Activated naive CD8-positive, alpha-beta T cell treated with anti-CD3 and anti-CD28 coated beads for 36 hours (primary cell): ENCODE measurements around the gene HIVEP1. TPM values are rescaled to one million over a fixed set of nuclear protein-coding genes. Genes with fewer than 3 reads are reported as not detected.

ENCODE experiments used
- DNase-seq: peaks from one replicate; pipeline ENCODE4 v3.0.0; 2021
- H3K27ac Mint-ChIP-seq: one replicate; pipeline ENCODE4 v1.8.0; 2022; ENCODE audit warnings: mild to moderate bottlenecking, moderate library complexity, mixed read lengths
- H3K27me3 Mint-ChIP-seq: one replicate; pipeline ENCODE4 v1.8.0; 2022; ENCODE audit warnings: mild to moderate bottlenecking, mixed read lengths
- H3K36me3 Mint-ChIP-seq: one replicate; pipeline ENCODE4 v1.8.0; 2021; ENCODE audit warnings: mild to moderate bottlenecking, mixed read lengths
- H3K4me1 Mint-ChIP-seq: one replicate; pipeline ENCODE4 v1.8.0; 2021; ENCODE audit warnings: mixed read lengths
- H3K4me3 Mint-ChIP-seq: one replicate; pipeline ENCODE4 v1.8.0; 2022; ENCODE audit warnings: mild to moderate bottlenecking, moderate library complexity, mixed read lengths
- H3K9me3 Mint-ChIP-seq: one replicate; pipeline ENCODE4 v1.8.0; 2022; ENCODE audit warnings: mixed read lengths
- total RNA-seq, 2 experiments: library from RNA; stranded (reverse); gene quantifications; one replicate each; pipeline ENCODE4 v1.2.3, GENCODE V29; 2021

HIVEP1 gene
- total RNA-seq, 2 experiments from 2014 or later, result 33.9 to 41.9 TPM

DNA sequence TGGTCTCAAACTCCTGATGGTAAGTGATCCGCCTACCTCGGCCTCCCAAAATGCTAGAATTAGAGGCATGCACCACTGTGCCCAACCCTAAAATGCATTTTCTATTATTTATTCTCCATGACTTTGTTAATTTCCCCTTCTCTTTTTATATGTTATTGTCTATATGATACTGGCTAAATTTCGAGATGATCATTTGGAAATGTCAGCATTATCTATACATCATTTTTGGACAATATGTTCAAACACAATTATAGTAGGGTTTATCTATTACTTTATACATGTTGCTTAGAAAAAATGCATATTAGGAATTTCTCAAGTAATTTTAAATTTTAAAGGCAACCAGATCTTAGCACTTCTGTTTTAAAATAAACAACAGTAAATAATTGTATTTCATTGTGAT is 34.4 kb upstream of the HIVEP1 start:
- Mint-ChIP-seq H3K27me3 (no peaks in the 10 kb centered on the region), H3K27ac (no peak overlapping the region), H3K36me3 (peaks cover 3% of the 10 kb centered on the region), H3K4me1 (peaks cover 26% of the 10 kb centered on the region), H3K9me3 (peaks cover 1% of the 10 kb centered on the region), H3K4me3 (no peak overlapping the region)
- DNase-seq, result no peak

DNA sequence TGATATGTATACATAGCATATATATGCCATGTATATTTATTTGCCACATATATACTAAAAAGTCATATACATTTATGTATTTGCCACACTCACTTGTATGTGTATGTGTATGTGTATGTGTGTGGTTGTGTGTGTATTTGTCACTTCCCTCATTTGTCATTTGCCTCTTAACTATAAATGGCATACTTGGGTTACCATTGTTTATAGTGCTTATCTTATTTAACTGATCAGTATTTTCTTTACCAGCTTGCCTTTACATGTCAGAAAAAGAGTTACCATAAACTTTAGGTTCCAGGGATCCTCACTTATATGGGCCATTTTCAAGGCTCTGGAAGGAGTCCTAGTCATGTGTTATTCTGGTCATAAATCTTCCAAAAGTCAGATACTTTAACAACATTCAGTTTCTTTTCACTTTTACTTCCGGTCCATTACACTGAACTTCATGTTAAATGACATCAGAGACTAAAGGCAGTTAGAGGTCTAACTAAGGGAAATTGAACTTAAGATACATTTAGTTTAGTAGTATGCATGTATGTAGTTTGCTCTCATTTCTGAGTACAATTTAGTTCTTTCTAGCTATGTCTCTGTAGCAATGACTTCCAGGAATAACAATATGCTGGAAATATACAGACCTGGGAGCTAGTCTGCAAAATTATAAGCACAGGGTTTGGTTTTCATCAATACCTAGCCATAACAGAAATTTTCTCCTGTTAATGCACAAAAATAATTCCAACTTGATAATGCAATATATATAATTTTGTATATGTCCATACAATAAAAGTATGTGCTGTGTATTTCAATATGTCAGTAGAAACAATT is 33.7 kb upstream of the HIVEP1 start:
- H3K9me3 Mint-ChIP-seq, result peaks cover 1% of the 10 kb centered on the region

DNA sequence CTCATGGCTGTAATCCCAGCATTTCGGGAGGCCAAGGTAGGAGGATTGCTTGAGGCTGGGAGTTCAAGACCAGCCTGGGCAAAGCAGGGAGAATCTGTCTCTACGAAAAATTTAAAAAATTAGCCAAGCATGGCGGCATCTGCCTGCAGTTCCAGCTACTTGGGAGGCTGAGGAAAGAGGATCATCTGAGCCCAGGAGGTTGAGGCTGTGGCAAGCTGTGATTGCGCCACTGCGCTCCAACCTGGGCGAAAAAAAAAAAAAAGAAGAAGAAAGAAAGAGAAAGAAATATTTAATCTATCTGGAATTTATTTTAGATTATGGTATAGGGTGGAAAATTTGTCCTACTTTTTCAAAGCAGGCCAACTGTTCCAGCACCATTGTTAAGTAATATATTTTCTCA is 32.2 kb upstream of the HIVEP1 start:
- peaks cover 25% of the 10 kb centered on the region for H3K4me1 Mint-ChIP-seq
- no peak overlapping the region for H3K4me3 Mint-ChIP-seq
- no peak overlapping the region for H3K27ac Mint-ChIP-seq
- no peaks in the 10 kb centered on the region for H3K27me3 Mint-ChIP-seq
- H3K9me3 Mint-ChIP-seq, result peaks cover under 1% of the 10 kb centered on the region
- DNase-seq, result no peak
- peaks cover 3% of the 10 kb centered on the region for H3K36me3 Mint-ChIP-seq

More for the DNA sequence above, 33.7 kb upstream of the HIVEP1 start:
- Mint-ChIP-seq H3K27me3 (no peaks in the 10 kb centered on the region), H3K4me3 (no peak overlapping the region), H3K27ac (peak overlapping the region; percentile 58), H3K36me3 (peaks cover 3% of the 10 kb centered on the region), H3K4me1 (peaks cover 28% of the 10 kb centered on the region)
- DNase-seq, result no peak

DNA sequence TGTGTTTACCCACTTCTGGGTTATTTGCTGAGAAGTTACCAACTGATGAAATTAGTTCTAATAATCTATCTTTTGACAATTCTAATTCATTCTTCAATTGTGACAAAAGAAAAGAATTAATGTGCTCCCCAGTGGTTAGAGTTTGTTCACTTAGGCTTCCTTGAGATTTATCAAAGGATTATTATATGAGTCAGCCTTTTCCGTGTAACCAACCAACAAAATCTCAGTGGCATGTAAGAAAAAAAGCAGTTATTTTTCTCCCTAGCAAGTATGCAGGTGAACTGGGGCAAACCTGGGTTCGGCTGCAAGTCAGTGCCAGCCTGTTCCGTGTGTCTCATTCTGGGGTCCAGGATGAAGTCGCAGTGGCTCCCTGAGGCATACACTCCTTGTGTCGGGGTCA is 28.8 kb upstream of the HIVEP1 start:
- no peaks in the 10 kb centered on the region for H3K36me3 Mint-ChIP-seq
- peaks cover 7% of the 10 kb centered on the region for H3K4me1 Mint-ChIP-seq
- H3K9me3 Mint-ChIP-seq, result no peaks in the 10 kb centered on the region

DNA sequence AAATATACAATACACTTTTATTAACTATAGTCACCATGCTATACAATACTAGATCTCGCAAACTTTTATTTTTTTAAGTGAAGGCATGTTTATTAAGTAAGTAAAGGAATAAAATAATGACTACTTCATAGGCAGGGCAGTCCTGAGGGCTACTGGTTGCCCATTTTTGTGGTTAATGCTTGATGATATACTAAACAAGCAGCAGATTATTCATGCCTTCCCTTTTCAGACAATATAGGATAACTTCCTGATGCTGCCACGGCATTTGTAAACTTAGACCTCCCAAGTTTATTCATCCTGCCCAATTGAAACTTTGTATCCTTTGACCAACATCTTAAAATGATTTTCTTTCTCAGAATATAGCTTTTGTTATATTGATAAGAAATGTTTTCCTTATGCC is 24.7 kb upstream of the HIVEP1 start:
- no peaks in the 10 kb centered on the region for H3K9me3 Mint-ChIP-seq
- H3K4me3 Mint-ChIP-seq, result no peak overlapping the region

More for the DNA sequence above, 28.8 kb upstream of the HIVEP1 start:
- no peak for DNase-seq
- no peak overlapping the region for H3K27ac Mint-ChIP-seq
- H3K27me3 Mint-ChIP-seq, result no peaks in the 10 kb centered on the region
- no peak overlapping the region for H3K4me3 Mint-ChIP-seq

DNA sequence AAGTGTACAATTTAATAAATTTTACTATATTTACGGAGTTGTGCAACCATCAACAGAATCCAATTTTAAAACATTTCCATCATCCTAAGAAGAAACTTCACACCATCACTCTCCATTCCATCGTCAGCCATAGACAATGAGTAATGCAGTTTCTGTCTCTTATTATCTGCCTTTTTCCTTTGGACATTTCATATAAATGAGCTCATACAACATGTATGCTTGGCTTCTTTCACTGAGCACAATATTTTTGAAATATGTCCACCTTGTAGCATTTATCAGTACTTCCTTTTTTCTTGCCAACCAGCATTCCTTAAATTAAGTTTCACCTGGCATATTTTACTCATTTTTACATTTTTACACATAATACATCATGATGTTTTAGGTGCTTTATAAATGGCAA is 22.7 kb upstream of the HIVEP1 start:
- Mint-ChIP-seq H3K36me3 (no peaks in the 10 kb centered on the region), H3K27me3 (no peaks in the 10 kb centered on the region), H3K4me1 (peaks cover 5% of the 10 kb centered on the region), H3K27ac (no peak overlapping the region), H3K9me3 (no peaks in the 10 kb centered on the region), H3K4me3 (no peak overlapping the region)
- no peak for DNase-seq

More for the DNA sequence above, 24.7 kb upstream of the HIVEP1 start:
- Mint-ChIP-seq H3K4me1 (peaks cover 5% of the 10 kb centered on the region), H3K36me3 (no peaks in the 10 kb centered on the region), H3K27me3 (no peaks in the 10 kb centered on the region), H3K27ac (no peak overlapping the region)
- no peak for DNase-seq

DNA sequence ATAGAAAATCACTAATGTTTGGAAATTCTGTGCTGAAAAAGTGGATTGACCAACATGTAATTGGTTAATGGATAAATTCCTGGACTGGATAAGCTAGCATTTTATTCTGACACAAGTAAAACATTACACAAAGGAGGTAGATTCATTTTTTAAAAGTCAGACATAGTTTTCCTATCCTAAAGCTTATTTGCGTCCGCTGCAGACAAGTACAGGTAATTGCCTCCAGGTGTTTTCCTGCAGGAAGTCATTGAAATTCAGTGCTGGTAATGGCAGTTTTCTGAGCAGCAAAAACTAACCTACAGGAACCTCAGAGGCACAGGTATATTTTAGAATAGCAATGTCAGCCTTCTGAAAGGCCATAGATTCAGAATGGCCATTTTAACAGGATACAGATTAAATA is 20.0 kb upstream of the HIVEP1 start:
- Mint-ChIP-seq H3K27me3 (no peaks in the 10 kb centered on the region), H3K36me3 (no peaks in the 10 kb centered on the region), H3K4me1 (peaks cover 9% of the 10 kb centered on the region), H3K27ac (no peak overlapping the region), H3K9me3 (no peaks in the 10 kb centered on the region), H3K4me3 (no peak overlapping the region)
- DNase-seq, result no peak

DNA sequence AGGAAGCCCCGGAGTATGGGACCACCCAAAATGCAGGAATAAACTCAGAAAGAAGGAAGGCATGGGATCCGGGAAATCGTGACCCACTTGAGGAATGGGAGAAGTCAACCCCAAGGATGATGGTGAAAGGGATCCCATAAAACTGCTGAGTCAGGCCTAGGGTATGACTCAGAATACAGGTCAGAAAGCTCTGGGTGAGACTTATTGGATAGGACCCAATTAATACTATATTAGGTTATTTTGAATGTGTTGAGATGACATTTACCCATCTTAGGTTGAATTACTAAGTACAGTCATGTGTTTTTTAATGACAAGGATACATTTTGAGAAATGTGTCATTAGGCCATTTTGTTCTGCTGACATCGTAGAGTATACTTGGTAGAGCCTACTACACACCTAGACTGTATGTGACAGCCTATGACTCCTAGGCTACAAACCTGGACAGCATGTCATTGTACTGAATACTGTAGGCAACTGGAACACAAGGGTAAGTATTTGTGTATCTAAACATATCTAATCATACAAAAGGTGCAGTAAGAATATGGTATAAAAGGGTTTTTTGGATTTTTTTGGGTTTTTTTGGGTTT is 17.1 kb upstream of the HIVEP1 start:
- Mint-ChIP-seq H3K4me1 (peaks cover 10% of the 10 kb centered on the region), H3K27ac (no peak overlapping the region), H3K36me3 (no peaks in the 10 kb centered on the region), H3K9me3 (no peaks in the 10 kb centered on the region), H3K27me3 (no peaks in the 10 kb centered on the region), H3K4me3 (no peak overlapping the region)
- DNase-seq, result no peak

DNA sequence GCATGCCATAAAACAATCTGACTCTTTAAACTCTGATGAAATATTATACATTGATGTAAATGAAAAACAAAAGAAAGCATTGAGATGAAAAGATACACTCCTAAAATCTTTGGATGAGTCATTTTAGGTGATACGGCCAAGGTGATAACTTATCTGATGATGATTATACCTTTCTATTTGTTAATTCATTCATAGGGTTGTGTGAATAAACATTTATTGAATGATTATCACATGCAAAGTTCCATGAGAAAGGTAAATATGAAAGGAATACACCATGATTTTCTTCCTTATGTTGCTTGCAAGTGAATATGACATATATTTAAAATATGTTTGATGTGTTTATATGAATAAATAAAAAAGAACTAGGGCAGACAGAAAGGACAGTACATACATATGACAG is 15.4 kb upstream of the HIVEP1 start:
- H3K27ac Mint-ChIP-seq, result no peak overlapping the region
- H3K27me3 Mint-ChIP-seq, result no peaks in the 10 kb centered on the region

DNA sequence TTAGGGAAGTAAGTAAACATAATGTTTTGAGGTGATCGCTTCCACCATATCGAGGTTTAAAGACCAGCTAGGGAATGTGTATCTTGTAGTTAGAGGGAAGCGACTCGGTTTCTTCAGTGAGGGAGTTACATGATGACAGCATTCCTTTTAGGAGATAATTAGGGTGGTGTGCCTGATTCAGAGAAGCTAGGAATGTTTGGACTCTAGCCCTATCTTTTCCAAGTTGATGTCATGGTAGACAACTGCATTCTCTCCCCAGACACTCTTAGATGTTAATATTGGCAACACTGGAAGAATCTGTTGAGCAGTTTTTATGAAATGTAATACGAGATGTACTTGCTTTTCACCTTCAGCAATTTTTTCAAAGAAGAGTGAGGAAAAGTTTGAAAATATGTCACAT is 12.9 kb upstream of the HIVEP1 start:
- Mint-ChIP-seq H3K4me1 (peaks cover 12% of the 10 kb centered on the region), H3K4me3 (no peak overlapping the region), H3K27me3 (no peaks in the 10 kb centered on the region), H3K27ac (no peak overlapping the region), H3K9me3 (no peaks in the 10 kb centered on the region), H3K36me3 (no peaks in the 10 kb centered on the region)
- no peak for DNase-seq

More for the DNA sequence above, 15.4 kb upstream of the HIVEP1 start:
- Mint-ChIP-seq H3K36me3 (no peaks in the 10 kb centered on the region), H3K4me1 (peaks cover 17% of the 10 kb centered on the region), H3K9me3 (no peaks in the 10 kb centered on the region), H3K4me3 (no peak overlapping the region)
- DNase-seq, result no peak

DNA sequence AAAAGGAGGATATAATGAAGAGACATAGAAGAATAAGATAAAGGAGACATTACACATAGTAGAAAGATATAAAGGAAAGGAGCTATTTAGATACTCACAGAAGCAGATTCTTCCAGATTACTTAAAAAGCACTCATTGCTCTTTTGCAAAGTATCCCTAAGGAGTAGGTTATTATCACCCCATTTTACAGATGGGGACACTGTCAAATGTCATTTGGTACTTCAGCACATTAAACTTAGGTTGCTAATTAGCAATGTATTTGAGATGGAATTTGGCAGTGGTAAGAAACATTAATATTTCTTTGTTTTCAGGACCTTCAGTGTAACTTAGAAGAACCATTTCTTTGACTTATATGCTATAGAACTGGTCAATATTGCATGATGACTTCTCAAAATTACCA is 11.9 kb upstream of the HIVEP1 start:
- H3K27me3 Mint-ChIP-seq, result no peaks in the 10 kb centered on the region
- no peak for DNase-seq
- no peak overlapping the region for H3K4me3 Mint-ChIP-seq
- H3K27ac Mint-ChIP-seq, result no peak overlapping the region
- H3K9me3 Mint-ChIP-seq, result no peaks in the 10 kb centered on the region
- H3K36me3 Mint-ChIP-seq, result no peaks in the 10 kb centered on the region
- H3K4me1 Mint-ChIP-seq, result peaks cover 12% of the 10 kb centered on the region

DNA sequence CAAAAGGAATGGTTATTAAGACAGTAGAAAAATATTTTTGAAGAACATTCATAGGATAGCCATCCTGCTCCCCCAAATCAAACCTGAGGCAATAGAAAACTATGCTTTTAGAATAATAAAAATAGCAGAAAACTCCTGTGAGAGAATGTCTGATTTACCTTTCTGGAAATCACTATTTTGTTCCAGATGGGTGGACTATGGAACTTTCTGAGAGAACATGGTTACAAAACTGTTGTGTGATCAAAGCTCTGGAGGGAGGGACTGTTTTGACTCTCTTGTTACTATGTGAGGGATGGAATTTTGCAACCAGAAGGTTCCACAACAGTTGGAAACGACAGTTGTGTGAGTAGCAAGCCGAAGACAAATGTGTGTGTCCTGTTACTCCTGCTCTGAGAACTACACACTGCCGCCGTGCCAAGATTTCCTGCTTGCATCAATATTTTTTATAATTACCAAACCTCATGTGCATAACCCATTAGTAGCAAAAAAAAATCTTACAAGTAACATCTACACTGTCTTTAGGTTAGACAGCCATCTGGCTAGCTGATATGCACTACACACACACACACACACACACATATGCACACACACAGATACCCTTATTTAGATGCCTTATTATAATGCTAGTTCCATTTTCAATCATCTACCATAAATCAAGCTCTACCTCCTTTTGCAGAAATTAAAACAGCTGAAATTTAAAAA is 11.0 kb upstream of the HIVEP1 start:
- Mint-ChIP-seq H3K36me3 (no peaks in the 10 kb centered on the region), H3K27me3 (no peaks in the 10 kb centered on the region), H3K9me3 (no peaks in the 10 kb centered on the region), H3K27ac (no peak overlapping the region), H3K4me3 (no peak overlapping the region), H3K4me1 (peaks cover 12% of the 10 kb centered on the region)
- DNase-seq, result no peak

DNA sequence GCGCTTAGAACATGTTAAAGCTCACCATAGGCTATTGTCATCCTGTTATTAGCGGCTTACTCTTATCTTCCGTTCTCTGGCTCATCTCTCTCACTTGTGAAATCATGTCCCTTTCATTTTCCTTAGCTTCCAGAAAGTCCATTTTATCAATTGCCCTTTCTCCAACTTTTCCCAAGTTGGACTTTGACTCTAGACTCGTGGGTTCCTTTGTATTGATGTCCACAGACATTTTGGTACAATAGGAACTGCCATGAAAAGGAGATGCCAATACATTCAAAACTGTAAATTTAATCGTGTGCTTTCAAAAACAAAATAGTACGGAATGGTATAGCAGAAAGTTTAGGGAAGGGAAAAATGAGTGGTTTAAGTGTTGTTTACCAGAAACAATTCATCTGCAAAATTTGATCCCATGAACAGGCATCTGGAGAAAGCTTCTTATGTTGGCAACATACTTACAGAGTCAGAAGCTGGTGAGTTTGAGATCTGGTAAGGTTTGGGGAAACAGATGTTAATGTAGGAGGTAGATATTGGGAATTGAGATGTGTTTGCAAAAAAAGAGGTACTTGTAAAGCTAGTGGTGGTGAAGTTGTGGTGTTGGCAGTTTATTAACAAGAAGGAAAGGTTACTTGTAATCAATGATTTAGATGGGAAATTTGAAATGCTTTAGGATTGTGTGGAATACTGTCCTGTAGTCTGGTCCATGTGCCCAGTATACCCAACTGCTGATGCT is 10.2 kb upstream of the HIVEP1 start:
- no peak for DNase-seq
- Mint-ChIP-seq H3K27ac (no peak overlapping the region), H3K4me1 (peaks cover 8% of the 10 kb centered on the region), H3K4me3 (no peak overlapping the region), H3K36me3 (no peaks in the 10 kb centered on the region), H3K9me3 (no peaks in the 10 kb centered on the region), H3K27me3 (no peaks in the 10 kb centered on the region)

DNA sequence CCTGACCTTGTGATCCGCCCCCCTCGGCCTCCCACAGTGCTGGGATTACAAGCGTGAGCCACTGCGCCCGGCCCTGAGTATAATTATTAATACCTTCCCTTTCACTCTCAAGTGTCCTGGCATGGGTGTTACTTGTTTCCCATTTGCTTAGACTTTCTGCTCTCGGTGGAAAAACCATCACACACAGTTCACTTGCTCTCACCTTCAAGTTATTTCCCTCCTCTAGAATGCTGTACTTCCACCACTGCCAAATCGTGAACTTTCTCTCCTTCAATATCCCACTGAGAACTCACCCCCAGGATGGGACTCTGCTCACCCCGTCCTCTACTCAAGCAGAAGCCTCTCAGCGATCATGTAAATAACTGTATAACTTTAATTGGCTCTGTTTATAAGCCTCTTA is 4.6 kb upstream of the HIVEP1 start:
- H3K27me3 Mint-ChIP-seq, result no peaks in the 10 kb centered on the region
- H3K9me3 Mint-ChIP-seq, result no peaks in the 10 kb centered on the region
- peaks cover 19% of the 10 kb centered on the region for H3K4me1 Mint-ChIP-seq
- H3K4me3 Mint-ChIP-seq, result peak overlapping the region; percentile 95
- peak overlapping the region; percentile 26 for H3K27ac Mint-ChIP-seq
- DNase-seq, result no peak
- peaks cover 9% of the 10 kb centered on the region for H3K36me3 Mint-ChIP-seq

DNA sequence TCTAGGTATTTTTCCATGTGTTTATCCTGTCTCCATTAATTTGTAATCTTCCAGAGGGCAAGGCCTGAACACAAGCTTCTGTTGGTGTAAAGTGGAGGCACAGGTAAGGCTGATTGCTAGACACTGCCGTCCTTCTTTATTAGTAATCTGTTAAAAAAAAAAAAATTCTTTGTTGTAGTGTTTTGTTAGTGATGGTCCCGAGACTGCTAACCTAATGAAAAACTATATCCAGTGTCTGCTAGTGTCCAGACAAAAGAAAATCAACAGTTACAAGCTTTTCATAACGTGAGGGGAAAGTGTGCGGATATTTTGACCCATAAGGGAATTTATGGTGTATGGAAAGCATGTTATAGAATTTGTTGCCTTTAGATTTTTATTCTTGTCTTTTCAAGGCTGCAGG is 4.2 kb upstream of the HIVEP1 start:
- peaks cover 9% of the 10 kb centered on the region for H3K36me3 Mint-ChIP-seq
- no peaks in the 10 kb centered on the region for H3K27me3 Mint-ChIP-seq
- no peaks in the 10 kb centered on the region for H3K9me3 Mint-ChIP-seq
- H3K4me1 Mint-ChIP-seq, result peaks cover 19% of the 10 kb centered on the region
- DNase-seq, result no peak
- peak overlapping the region; percentile 100 for H3K27ac Mint-ChIP-seq
- peak overlapping the region; percentile 95 for H3K4me3 Mint-ChIP-seq
